ENCODE results near the gene RSBN1L.

DNA sequence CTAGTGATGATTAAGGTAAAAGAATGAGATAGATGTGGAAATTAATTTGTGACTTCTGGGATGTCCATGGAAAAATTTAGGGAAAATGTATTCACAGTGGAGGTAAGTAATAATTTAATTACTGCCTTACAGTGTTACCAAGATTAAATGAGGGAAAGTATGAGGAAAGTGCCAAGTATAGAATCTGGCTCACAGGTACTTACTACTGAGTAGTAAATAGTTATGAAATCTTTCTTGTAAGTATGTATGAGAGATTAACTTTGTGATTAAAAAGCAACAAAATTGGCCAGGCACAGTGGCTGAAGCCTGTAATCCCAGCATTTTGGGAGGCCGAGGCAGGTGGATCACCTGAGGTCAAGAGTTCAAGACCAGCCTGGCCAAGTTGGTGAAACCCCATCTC, 42.1 kb downstream of the RSBN1L start:
- no peak for TF ChIP-seq TAF1 (IDR thresholded peaks at IDR 0.05; ENCODE audit: borderline replicate concordance, insufficient read depth, low read length)
- no peak for TF ChIP-seq POLR2AphosphoS5 (IDR thresholded peaks at IDR 0.05; ENCODE audit: low read depth, low read length)
